Liver (tissue), 9 donors: ENCODE measurements around the gene PAX7. TPM values are rescaled to one million over a fixed set of nuclear protein-coding genes. Genes with fewer than 3 reads are reported as not detected.

Experiments
- DNase-seq: peaks from one replicate; pipeline ENCODE4 v3.0.0-alpha.2; 2017; ENCODE audit warnings: low spot score
- H3K27ac ChIP-seq, 2 donors: one replicate each; pipeline ENCODE4 v1.7.0; 2013; ENCODE audit warnings: inconsistent platforms in 2 of 2, low read length in 2 of 2, control low read depth in 1 of 2, low read depth in 1 of 2, mild to moderate bottlenecking in 1 of 2
- H3K27me3 ChIP-seq, 4 donors: one replicate each; pipeline versions ENCODE4 v1.6.1 to v1.7.0; 2013; ENCODE audit warnings: low read length in 3 of 4, inconsistent platforms in 1 of 4, mild to moderate bottlenecking in 1 of 4, moderate library complexity in 1 of 4; ENCODE audit not compliant: control insufficient read depth in 4 of 4, insufficient read depth in 4 of 4
- H3K36me3 ChIP-seq, 4 donors: one replicate each; pipeline versions ENCODE4 v1.6.1 to v1.7.0; 2013; ENCODE audit warnings: low read length in 3 of 4, mild to moderate bottlenecking in 3 of 4, low read depth in 1 of 4, moderate library complexity in 1 of 4; ENCODE audit not compliant: control insufficient read depth in 4 of 4, insufficient read depth in 3 of 4
- H3K4me1 ChIP-seq, 4 donors: one replicate each; pipeline versions ENCODE4 v1.6.1 to v1.7.0; 2013; ENCODE audit warnings: low read length in 3 of 4, mild to moderate bottlenecking in 3 of 4, moderate library complexity in 1 of 4; ENCODE audit not compliant: control insufficient read depth in 4 of 4, insufficient read depth in 4 of 4
- H3K4me3 ChIP-seq, 3 donors: one replicate each; pipeline versions ENCODE4 v1.6.1 to v1.7.0; 2013; ENCODE audit warnings: low read length in 3 of 3, control low read depth in 1 of 3, low read depth in 1 of 3, mild to moderate bottlenecking in 1 of 3
- H3K9ac ChIP-seq, 2 donors: one replicate each; pipeline ENCODE4 v1.7.0; 2013; ENCODE audit warnings: low read length in 2 of 2, mild to moderate bottlenecking in 2 of 2, moderate library complexity in 2 of 2, control low read depth in 1 of 2, low read depth in 1 of 2
- H3K9me3 ChIP-seq, 4 donors: one replicate each; pipeline versions ENCODE4 v1.6.1 to v1.7.0; 2013; ENCODE audit warnings: low read length in 3 of 4; ENCODE audit not compliant: control insufficient read depth in 4 of 4
- ATF3 ChIP-seq: IDR thresholded peaks from 2 replicates; pipeline ENCODE4 v1.6.1; 2016; ENCODE audit warnings: antibody characterized with exemption
- CTCF ChIP-seq: fragments of 150-350 bp; IDR thresholded peaks from 2 replicates; pipeline ENCODE4 v1.5.1; 2017; ENCODE audit warnings: improper control_type of control experiment, low read depth, low read length; ENCODE audit not compliant: missing input control
- EGR1 ChIP-seq, 2 donors: IDR thresholded peaks; 2 replicates each; pipeline ENCODE4 v1.6.1; 2016 to 2018; ENCODE audit warnings: antibody characterized with exemption in 2 of 2, low read depth in 2 of 2
- FOXA1 ChIP-seq: IDR thresholded peaks from 2 replicates; pipeline ENCODE4 v1.6.1; 2016; ENCODE audit warnings: antibody characterized with exemption
- FOXA2 ChIP-seq: IDR thresholded peaks from 2 replicates; pipeline ENCODE4 v1.6.1; 2016; ENCODE audit warnings: antibody characterized with exemption
- GABPA ChIP-seq, 2 donors: IDR thresholded peaks in 1 of 2; conservative IDR thresholded peaks in 1 of 2; 2 replicates each; pipeline ENCODE4 v1.6.1; 2016; ENCODE audit warnings: antibody characterized with exemption in 2 of 2, mild to moderate bottlenecking in 1 of 2, moderate library complexity in 1 of 2
- HNF4A ChIP-seq, 2 donors: conservative IDR thresholded peaks; 2 replicates each; pipeline ENCODE4 v1.6.1; 2016; ENCODE audit warnings: antibody characterized with exemption in 2 of 2, mild to moderate bottlenecking in 2 of 2
- HNF4G ChIP-seq: IDR thresholded peaks from 2 replicates; pipeline ENCODE4 v1.6.1; 2016; ENCODE audit warnings: antibody characterized with exemption
- JUND ChIP-seq, 2 donors: IDR thresholded peaks; 2 replicates each; pipeline ENCODE4 v1.6.1; 2016; ENCODE audit warnings: antibody characterized with exemption in 2 of 2
- MAX ChIP-seq: IDR thresholded peaks from 2 replicates; pipeline ENCODE4 v1.6.1; 2016; ENCODE audit warnings: antibody characterized with exemption
- NR2F2 ChIP-seq: IDR thresholded peaks from 2 replicates; pipeline ENCODE4 v1.6.1; 2016; ENCODE audit warnings: antibody characterized with exemption
- RAD21 ChIP-seq, 2 donors: IDR thresholded peaks; 2 replicates each; pipeline ENCODE4 v1.6.1; 2016; ENCODE audit warnings: antibody characterized with exemption in 2 of 2, mild to moderate bottlenecking in 2 of 2
- REST ChIP-seq: IDR thresholded peaks from 2 replicates; pipeline ENCODE4 v1.6.1; 2016; ENCODE audit warnings: antibody characterized with exemption, mild to moderate bottlenecking
- SP1 ChIP-seq: IDR thresholded peaks from 2 replicates; pipeline ENCODE4 v1.6.1; 2018; ENCODE audit warnings: antibody characterized with exemption, mild to moderate bottlenecking
- TAF1 ChIP-seq: conservative IDR thresholded peaks from 2 replicates; pipeline ENCODE4 v1.6.1; 2016; ENCODE audit warnings: antibody characterized with exemption, mild to moderate bottlenecking
- YY1 ChIP-seq: IDR thresholded peaks from 2 replicates; pipeline ENCODE4 v1.6.1; 2016; ENCODE audit warnings: antibody characterized with exemption, mild to moderate bottlenecking
- ZBTB33 ChIP-seq: IDR thresholded peaks from 2 replicates; pipeline ENCODE4 v1.6.1; 2016; ENCODE audit warnings: antibody characterized with exemption
- WGBS: extraction: QIAGEN DNeasy Blood & Tissue Kit; methylation state at CpG from one replicate; pipeline ENCODE4 v1.1.7; 2013; 5-methylcytosine and 5-hydroxymethylcytosine counted together
- polyA plus RNA-seq, 2 donors: library from polyadenylated mRNA; stranded (reverse) in 1 of 2; unstranded in 1 of 2; fragments of 200-250 nt in 1 of 2; fragments of >200 nt in 1 of 2; fragmentation: Nextera tagmentation in 1 of 2; extraction: Ambion mirVana in 1 of 2; gene quantifications; one replicate each; pipeline versions ENCODE4 v1.2.1 to v1.2.3, GENCODE V29; 2013 to 2015
- total RNA-seq, 2 donors: library from RNA; depleted of rRNA; stranded (reverse); fragments of >200 nt; gene quantifications; one replicate each; pipeline ENCODE4 v1.2.3, GENCODE V29; 2014
- donor health status: healthy.
- donor health status: healthy.
- donor health status: healthy.
- donor health status: healthy.
- donor health status: healthy.

PAX7 gene
- total and polyA plus RNA-seq, 4 donors: not detected

GRCh38 chr1:18667333-18667732 lies 36.7 kb downstream of the PAX7 start:
- peaks cover 0 to 4% (median 0%) of the 10 kb centered on the region in 4 donors for H3K27me3 ChIP-seq

More at GRCh38 chr1:18667333-18667732, 36.7 kb downstream of the PAX7 start:
- H3K36me3 ChIP-seq: no peaks in the 10 kb centered on the region
- no peaks in the 10 kb centered on the region for H3K4me1 ChIP-seq
- no peak overlapping the region for H3K4me3 ChIP-seq
- no peak overlapping the region for H3K27ac ChIP-seq
- DNase-seq: no peak
- no peak for TF ChIP-seq ZBTB33
- TF ChIP-seq JUND (IDR thresholded peaks at IDR 0.05): no peak
- no peak for TF ChIP-seq MAX
- no peak for TF ChIP-seq REST
- no peak for TF ChIP-seq HNF4A (conservative IDR thresholded peaks at IDR 0.05)
- no peak for TF ChIP-seq ATF3
- no peak for TF ChIP-seq CTCF
- TF ChIP-seq RAD21 (IDR thresholded peaks at IDR 0.05): no peak
- no peak for TF ChIP-seq GABPA (IDR thresholded peaks at IDR 0.05 in 1 of 2, conservative IDR thresholded peaks at IDR 0.05 in 1 of 2)
- no peak for TF ChIP-seq NR2F2
- no peak for TF ChIP-seq YY1
- TF ChIP-seq SP1: no peak
- TF ChIP-seq EGR1 (IDR thresholded peaks at IDR 0.05; ENCODE audit: low read depth in 2 of 2): no peak
- TF ChIP-seq FOXA2: no peak
- TF ChIP-seq TAF1: no peak
- no peak for TF ChIP-seq FOXA1
- TF ChIP-seq HNF4G: no peak
- no peak overlapping the region for H3K9ac ChIP-seq
- 78% methylated on average over 6 of the region's 6 CpGs for WGBS
- H3K9me3 ChIP-seq: no peaks in the 10 kb centered on the region
